Muscle of arm (tissue), 12 donors: ENCODE data around the gene DRC1. TPM values are rescaled to one million over a fixed set of nuclear protein-coding genes. Genes with fewer than 3 reads are reported as not detected.

ENCODE experiments used
- DNase-seq: peaks from one replicate; pipeline ENCODE4 v3.0.0-alpha.2; 2013
- polyA plus RNA-seq, 12 donors: library from polyadenylated mRNA; unstranded; fragments of 120-200 nt; gene quantifications; one replicate each; pipeline ENCODE4 v1.2.1, GENCODE V29; 2013; ENCODE audit not compliant: insufficient read length in 12 of 12

The DRC1 gene
- polyA plus RNA-seq, 12 donors: 0.11 to 0.74 (median 0.24) TPM; not detected in 4

DNA sequence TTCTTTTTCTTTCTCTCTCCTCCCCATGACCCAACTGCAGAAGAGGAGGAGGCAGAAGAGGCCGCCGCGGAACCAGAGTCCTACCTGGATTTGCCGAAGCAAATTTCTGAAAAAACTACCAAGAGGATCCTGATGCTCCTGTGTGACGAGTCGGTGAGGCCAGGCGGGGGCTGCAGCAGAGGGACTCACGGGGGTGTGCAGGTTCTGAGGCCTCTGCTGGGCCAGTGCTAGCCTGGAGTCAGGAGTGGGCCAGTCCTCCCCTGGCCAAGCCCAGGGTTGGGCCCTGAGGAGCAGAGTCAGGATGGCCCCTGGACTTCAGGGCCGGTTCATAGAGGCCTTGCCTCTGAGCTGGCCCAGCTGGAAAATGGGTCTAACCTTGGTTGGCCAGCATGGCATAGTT, 46.9 kb downstream of the DRC1 start:
- no peak for DNase-seq

- no peak for DNase-seq
Observed at GRCh38 chr2:26449278-26450030, 47.7 kb downstream of the DRC1 start.

DNA sequence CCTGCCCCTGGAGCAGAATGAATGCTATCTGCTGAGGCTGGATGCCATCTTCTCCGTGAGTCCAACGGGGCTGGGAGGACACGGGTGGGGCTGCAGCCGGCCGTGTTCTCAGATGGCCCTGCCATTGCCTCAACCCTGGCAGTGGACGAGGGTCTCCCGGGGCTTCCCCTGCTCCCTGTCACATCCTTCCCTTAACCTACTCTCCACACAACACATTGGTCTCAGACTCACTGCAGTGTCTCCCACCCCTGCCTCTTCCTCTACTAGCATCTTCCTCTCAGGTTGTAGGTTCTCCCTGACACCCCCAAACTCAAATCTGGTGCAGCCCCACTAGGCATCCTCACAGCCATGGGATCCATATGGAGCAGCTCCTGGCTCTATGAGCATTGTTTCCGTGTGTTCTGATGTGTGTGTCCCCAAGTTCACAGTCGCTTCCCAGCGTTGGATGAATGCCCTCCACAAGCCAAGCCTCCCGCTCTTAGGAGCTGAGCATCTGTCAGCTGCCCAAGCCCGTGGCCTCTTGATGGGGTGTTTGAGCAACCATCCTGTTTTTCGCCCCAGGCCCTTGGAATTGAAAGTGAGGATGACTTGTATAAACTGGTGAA, 48.4 kb downstream of the DRC1 start:
- no peak for DNase-seq

- no peak for DNase-seq
Observed at GRCh38 chr2:26451700-26452099, 50.0 kb downstream of the DRC1 start.

GRCh38 chr2:26453421-26454329, 52.0 kb downstream of the DRC1 start:
- no peak for DNase-seq

DNA sequence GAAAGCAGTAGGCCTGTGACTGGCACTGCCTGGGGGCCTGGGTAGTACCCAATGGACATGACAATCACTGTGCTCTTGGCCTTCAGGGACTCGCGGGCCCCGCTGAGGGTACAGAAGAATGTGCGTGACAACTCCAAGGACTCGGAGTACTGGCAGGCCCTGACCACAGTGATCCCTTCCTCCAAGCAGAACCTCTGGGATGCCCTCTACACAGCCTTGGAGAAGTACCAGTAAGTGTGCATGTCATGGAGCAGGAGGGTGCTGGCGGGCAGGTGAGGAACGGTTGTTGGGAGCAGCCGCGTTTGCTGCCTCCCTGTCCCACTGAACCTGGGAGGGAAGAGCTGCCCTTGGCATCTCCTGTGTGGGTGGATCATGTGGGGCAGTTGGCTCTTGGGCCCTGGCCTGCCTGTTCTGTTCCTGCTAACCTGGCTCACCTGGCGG, 52.9 kb downstream of the DRC1 start:
- no peak for DNase-seq

GRCh38 chr2:26455037-26455669, 53.4 kb downstream of the DRC1 start:
- no peak for DNase-seq

- DNase-seq: no peak
Observed at GRCh38 chr2:26455670-26456439, 54.1 kb downstream of the DRC1 start.

- no peak for DNase-seq
Observed at GRCh38 chr2:26456440-26457250, 54.9 kb downstream of the DRC1 start.

DNA sequence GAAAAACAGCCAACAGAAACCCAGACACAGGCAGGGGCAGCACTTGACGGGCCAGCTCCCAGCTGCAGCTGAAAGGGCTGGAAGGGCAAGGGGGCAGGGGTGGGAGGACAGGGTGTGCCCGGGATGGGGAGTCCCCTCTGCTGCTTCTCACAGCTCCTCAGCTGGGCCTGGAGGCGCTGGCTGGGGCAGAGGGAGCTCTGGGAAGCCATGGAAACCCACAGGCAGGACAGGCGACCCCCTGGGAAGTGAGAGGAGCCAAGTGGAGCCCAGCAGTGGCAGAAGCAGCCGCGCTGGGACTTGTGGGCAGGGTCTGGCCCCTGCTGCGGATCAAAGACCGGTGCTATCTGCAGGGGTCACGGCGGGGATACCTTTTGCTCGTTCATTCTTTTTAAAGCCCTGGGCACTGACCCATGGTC, 55.5 kb downstream of the DRC1 start:
- no peak for DNase-seq

GRCh38 chr2:26457695-26458364, 56.1 kb downstream of the DRC1 start:
- DNase-seq: no peak

DNA sequence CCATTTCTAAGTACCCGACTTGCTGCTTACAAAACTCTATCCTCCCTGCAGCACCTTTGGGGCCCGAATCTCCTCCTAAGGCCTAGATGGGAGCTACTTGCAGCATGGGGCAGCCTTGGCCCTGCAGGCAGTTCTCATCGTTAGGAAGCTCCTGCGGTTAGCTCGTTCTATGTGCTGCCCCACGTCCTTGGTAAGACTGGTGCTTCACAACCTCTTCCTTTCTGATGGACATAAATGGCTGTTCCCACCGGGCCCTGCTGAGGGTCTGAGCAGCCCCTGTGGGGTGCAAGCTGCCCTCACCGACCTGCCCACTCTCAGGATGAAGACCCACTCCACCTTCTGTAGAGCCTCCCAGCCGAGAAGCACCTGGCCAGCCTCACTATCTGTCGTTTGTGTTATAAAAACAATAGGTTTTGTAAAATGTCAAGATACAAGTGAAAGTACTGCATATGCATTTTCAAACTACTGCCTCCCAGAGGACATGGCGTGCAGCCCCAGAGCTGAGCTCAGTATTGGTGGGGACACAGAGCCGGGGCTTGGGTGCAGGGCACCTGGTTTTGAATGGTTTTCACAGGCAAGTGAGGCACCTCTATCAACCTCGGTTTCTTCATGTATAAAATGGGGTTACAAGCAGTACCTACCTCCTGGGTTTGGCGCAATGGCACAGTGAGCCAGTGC, 56.8 kb downstream of the DRC1 start:
- DNase-seq: no peak

- DNase-seq: no peak
Observed at GRCh38 chr2:26459991-26460612, 58.4 kb downstream of the DRC1 start.

- no peak for DNase-seq
Observed at GRCh38 chr2:26460613-26461031, 58.9 kb downstream of the DRC1 start.

DNA sequence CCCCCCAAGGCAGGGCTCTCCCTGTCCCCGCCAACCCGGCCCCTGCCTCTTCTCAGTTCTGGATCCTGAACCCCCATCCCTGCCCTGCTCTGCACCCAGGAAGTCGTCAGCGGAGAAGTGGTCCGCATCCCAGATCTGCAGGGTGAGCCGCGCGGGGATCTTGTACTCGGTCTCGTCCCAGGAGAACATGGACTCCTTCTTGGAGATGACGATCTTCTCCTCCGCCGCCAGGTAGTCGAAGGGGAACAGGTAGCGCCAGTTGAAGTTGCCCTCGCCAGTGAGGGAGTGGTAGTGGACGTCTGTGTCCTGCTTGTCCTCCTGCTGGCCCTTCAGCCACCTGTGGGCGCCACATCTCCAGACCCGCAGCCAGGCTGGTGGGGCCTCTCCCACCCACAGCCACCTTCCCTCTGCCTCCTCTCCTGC, 59.9 kb downstream of the DRC1 start:
- DNase-seq: no peak

GRCh38 chr2:26462100-26462499, 60.4 kb downstream of the DRC1 start:
- no peak for DNase-seq

DNA sequence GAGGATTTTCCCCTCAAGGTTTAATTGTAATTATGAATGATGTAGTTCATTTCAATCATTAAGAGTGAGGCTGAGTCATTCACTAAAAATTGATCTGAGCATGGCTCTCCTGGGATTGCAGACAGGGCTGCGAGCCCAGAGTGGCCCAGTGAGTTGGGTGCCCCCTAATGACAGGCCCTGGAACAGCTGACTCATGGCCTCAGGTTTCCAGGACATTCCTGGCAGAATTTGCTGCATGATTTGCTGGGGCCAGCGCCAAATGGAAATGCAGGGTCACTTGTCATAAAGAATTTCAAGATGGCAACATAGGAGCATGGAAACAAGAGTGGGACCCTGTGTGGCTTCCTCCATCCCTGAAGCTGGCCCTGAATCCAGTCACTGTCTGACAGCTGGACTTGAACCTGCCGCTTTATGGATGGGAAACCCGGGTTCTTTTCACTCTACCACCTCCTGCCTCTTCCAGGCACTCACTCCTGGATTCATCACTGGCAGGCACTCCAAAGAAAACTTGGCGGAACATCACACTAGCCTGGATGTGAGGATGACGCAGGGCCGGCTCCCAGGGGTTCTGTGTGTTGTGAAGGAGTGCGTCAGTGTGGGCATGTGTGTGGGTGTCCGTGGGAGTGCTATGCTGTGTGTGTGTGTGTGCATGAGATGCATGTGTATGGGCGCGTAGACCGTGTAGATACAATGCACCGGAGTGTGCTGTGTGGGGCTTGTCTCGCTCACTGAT, 61.0 kb downstream of the DRC1 start:
- DNase-seq: no peak
